HUES6 (cell line): ENCODE results near the gene TRIM27.
"Not testable (repeated sequence)": the region's sequence is repeated elsewhere in the genome, so short reads cannot be mapped to it uniquely, and the experiment has no call there.

Experiments used
- H3K27ac ChIP-seq: 2 replicates; pipeline ENCODE4 v1.7.0; 2013; ENCODE audit warnings: low read depth, mild to moderate bottlenecking, low read length, inconsistent platforms
- H3K27me3 ChIP-seq: 2 replicates; pipeline ENCODE4 v1.6.1; 2013; ENCODE audit warnings: low read length; ENCODE audit not compliant: control insufficient read depth, insufficient read depth
- H3K36me3 ChIP-seq: 2 replicates; pipeline ENCODE4 v1.6.1; 2013; ENCODE audit warnings: low read length; ENCODE audit not compliant: control insufficient read depth, insufficient read depth
- H3K4me1 ChIP-seq: 2 replicates; pipeline ENCODE4 v1.6.1; 2013; ENCODE audit warnings: low read length; ENCODE audit not compliant: control insufficient read depth, insufficient read depth
- H3K4me3 ChIP-seq: 2 replicates; pipeline ENCODE4 v1.5.1; 2013; ENCODE audit warnings: low read depth, low read length
- H3K9ac ChIP-seq: one replicate; pipeline ENCODE4 v1.6.1; 2013; ENCODE audit warnings: mild to moderate bottlenecking, low read length
- H3K9me3 ChIP-seq: 2 replicates; pipeline ENCODE4 v1.6.1; 2013; ENCODE audit warnings: low read depth, low read length; ENCODE audit not compliant: control insufficient read depth, insufficient read depth

Gene TRIM27

GRCh38 chr6:28953039-28953584 lies 29.3 kb upstream of the TRIM27 start:
- Histone ChIP-seq H3K9ac (peak overlapping the region; percentile 55), H3K27me3 (no peaks in the 10 kb centered on the region), H3K4me3 (peak overlapping the region; percentile 86), H3K36me3 (no peaks in the 10 kb centered on the region), H3K4me1 (peaks cover 9% of the 10 kb centered on the region; the same call in 1 of the 2 replicates), H3K9me3 (peaks cover 2% of the 10 kb centered on the region; the same call in 1 of the 2 replicates), H3K27ac (no peak overlapping the region)

- H3K4me1 ChIP-seq = peaks cover 15% of the 10 kb centered on the region; the same call in 1 of the 2 replicates
- not testable (repeated sequence) for H3K9ac ChIP-seq, H3K27ac ChIP-seq, H3K27me3 ChIP-seq, H3K4me3 ChIP-seq, H3K36me3 ChIP-seq, H3K9me3 ChIP-seq
Measured at GRCh38 chr6:28949656-28950195, 25.9 kb upstream of the TRIM27 start.

- H3K36me3 ChIP-seq = no peaks in the 10 kb centered on the region
- H3K4me1 ChIP-seq = peaks cover 15% of the 10 kb centered on the region; the same call in 1 of the 2 replicates
- H3K27ac ChIP-seq = no peak overlapping the region
- no peaks in the 10 kb centered on the region for H3K27me3 ChIP-seq
- no peak overlapping the region for H3K4me3 ChIP-seq
- H3K9me3 ChIP-seq = peaks cover 2% of the 10 kb centered on the region; the same call in 1 of the 2 replicates
- peak overlapping the region; percentile 20 for H3K9ac ChIP-seq
Measured at GRCh38 chr6:28948782-28949486, 25.1 kb upstream of the TRIM27 start.

GRCh38 chr6:28947831-28948270 lies 24.1 kb upstream of the TRIM27 start:
- no peak overlapping the region for H3K27ac ChIP-seq
- H3K27me3 ChIP-seq = no peaks in the 10 kb centered on the region
- H3K4me3 ChIP-seq = no peak overlapping the region
- H3K4me1 ChIP-seq = peaks cover 15% of the 10 kb centered on the region; the same call in 1 of the 2 replicates
- no peak overlapping the region for H3K9ac ChIP-seq
- no peaks in the 10 kb centered on the region for H3K36me3 ChIP-seq
- H3K9me3 ChIP-seq = peaks cover 2% of the 10 kb centered on the region; the same call in 1 of the 2 replicates

GRCh38 chr6:28947067-28947765 lies 23.4 kb upstream of the TRIM27 start:
- H3K36me3 ChIP-seq = no peaks in the 10 kb centered on the region
- no peaks in the 10 kb centered on the region for H3K27me3 ChIP-seq
- no peak overlapping the region for H3K9ac ChIP-seq
- H3K4me1 ChIP-seq = peaks cover 15% of the 10 kb centered on the region; the same call in 1 of the 2 replicates
- H3K4me3 ChIP-seq = no peak overlapping the region
- no peak overlapping the region for H3K27ac ChIP-seq
- H3K9me3 ChIP-seq = peaks cover 2% of the 10 kb centered on the region; the same call in 1 of the 2 replicates

- H3K4me3 ChIP-seq = no peak overlapping the region
Measured at GRCh38 chr6:28945349-28945748, 21.6 kb upstream of the TRIM27 start.

GRCh38 chr6:28944412-28944865 lies 20.7 kb upstream of the TRIM27 start:
- Histone ChIP-seq H3K9me3 (peaks cover 2% of the 10 kb centered on the region; the same call in 1 of the 2 replicates), H3K4me3 (peak overlapping the region; percentile 75), H3K27me3 (no peaks in the 10 kb centered on the region), H3K4me1 (peaks cover 15% of the 10 kb centered on the region; the same call in 1 of the 2 replicates), H3K36me3 (no peaks in the 10 kb centered on the region), H3K9ac (peak overlapping the region; percentile 71), H3K27ac (no peak overlapping the region)

More at GRCh38 chr6:28945349-28945748, 21.6 kb upstream of the TRIM27 start:
- no peak overlapping the region for H3K27ac ChIP-seq
- H3K27me3 ChIP-seq = no peaks in the 10 kb centered on the region
- H3K4me1 ChIP-seq = peaks cover 15% of the 10 kb centered on the region; the same call in 1 of the 2 replicates
- H3K36me3 ChIP-seq = no peaks in the 10 kb centered on the region
- no peak overlapping the region for H3K9ac ChIP-seq
- peaks cover 2% of the 10 kb centered on the region; the same call in 1 of the 2 replicates for H3K9me3 ChIP-seq

- Histone ChIP-seq H3K27me3 (no peaks in the 10 kb centered on the region), H3K27ac (no peak overlapping the region), H3K9ac (peak overlapping the region; percentile 71), H3K9me3 (no peaks in the 10 kb centered on the region; the same call in 1 of the 2 replicates), H3K4me1 (peaks cover 12% of the 10 kb centered on the region; the same call in 1 of the 2 replicates), H3K4me3 (peak overlapping the region; percentile 75), H3K36me3 (no peaks in the 10 kb centered on the region)
Measured at GRCh38 chr6:28943557-28944411, 20.0 kb upstream of the TRIM27 start.

- H3K36me3 ChIP-seq = no peaks in the 10 kb centered on the region
- no peak overlapping the region for H3K9ac ChIP-seq
- no peaks in the 10 kb centered on the region for H3K27me3 ChIP-seq
- H3K9me3 ChIP-seq = no peaks in the 10 kb centered on the region
- peak overlapping the region; percentile 75 for H3K4me3 ChIP-seq
- 0 out of 2 replicates have a peak, but pooled peaks cover 6% of the 10 kb centered on the region for H3K4me1 ChIP-seq
- H3K27ac ChIP-seq = no peak overlapping the region
Measured at GRCh38 chr6:28943223-28943556, 19.4 kb upstream of the TRIM27 start.
